ENCODE measurements around the gene IRF4.
A peak's percentile ranks its signal among the peaks of the same experiment; 100 is the strongest.

Gene IRF4

GRCh38 chr6:381742-382461, 9.7 kb upstream of the IRF4 start:
- DNase-seq (ENCODE audit: low read depth in 1 of 2, low spot score in 1 of 2) = peak in 1 of 2 donors; percentile 3

- DNase-seq (ENCODE audit: low read depth in 1 of 2, low spot score in 1 of 2) = peak in 1 of 2 donors; percentile 3
These were observed 8.4 kb upstream of the IRF4 start for GRCh38 chr6:382883-383810.

GRCh38 chr6:383856-384255, 7.7 kb upstream of the IRF4 start:
- DNase-seq (ENCODE audit: low read depth in 1 of 2, low spot score in 1 of 2) = no peak

DNA sequence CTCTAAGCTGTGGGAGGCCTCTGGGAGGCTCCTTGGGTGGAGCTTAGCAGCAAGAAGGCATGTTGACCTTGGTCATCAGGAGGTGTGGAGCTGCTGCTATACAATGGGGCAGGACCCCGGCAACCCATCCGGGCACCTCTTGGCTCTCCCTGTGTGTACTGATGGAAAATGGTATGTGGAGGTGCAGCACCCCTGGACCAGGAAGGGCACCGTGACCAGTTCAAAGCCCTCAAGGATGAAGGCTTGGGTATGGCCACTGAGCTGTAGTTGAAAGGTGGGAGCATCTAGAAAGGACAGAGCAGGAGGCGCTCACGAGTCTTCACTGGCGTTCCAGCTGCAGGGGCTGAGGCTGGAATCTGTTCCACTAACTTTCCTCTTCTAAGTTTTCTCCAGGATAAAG, 6.7 kb upstream of the IRF4 start:
- DNase-seq (ENCODE audit: low read depth in 1 of 2, low spot score in 1 of 2) = no peak

- DNase-seq (ENCODE audit: low read depth in 1 of 2, low spot score in 1 of 2) = no peak
These were observed 5.9 kb upstream of the IRF4 start for GRCh38 chr6:385614-386013.

DNA sequence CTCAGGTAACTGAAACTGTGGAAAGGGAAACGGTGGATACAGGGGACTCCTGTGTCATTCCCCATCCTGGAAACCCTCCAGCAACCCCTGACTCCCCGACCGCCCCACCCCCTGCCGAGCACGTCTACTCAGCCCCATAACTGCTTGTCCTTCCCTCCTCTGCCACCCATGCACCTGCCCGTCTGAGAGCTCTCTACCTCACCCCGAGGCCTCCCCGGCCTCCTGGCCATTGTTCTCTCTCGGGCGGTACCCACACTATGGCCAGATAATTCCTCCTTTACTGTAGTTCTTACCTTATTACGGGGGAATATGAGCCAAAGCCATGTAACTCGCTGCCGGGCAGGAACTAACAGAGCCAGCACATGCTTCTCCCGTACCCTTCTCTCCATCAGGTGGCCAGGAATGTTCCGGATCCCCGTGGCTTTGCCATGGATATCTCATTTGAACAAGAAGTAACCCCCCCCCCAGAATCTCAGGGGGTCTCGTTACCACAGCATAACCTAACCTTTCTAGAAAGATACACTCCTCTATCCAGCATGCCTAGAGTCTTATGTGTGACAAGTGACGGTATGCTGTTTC, 4.8 kb upstream of the IRF4 start:
- no peak for DNase-seq (ENCODE audit: low read depth in 1 of 2, low spot score in 1 of 2)

- no peak for DNase-seq (ENCODE audit: low read depth in 1 of 2, low spot score in 1 of 2)
These were observed 4.2 kb upstream of the IRF4 start for GRCh38 chr6:387293-387741.

- DNase-seq (ENCODE audit: low read depth in 1 of 2, low spot score in 1 of 2) = no peak
These were observed 3.2 kb upstream of the IRF4 start for GRCh38 chr6:388202-388903.

DNA sequence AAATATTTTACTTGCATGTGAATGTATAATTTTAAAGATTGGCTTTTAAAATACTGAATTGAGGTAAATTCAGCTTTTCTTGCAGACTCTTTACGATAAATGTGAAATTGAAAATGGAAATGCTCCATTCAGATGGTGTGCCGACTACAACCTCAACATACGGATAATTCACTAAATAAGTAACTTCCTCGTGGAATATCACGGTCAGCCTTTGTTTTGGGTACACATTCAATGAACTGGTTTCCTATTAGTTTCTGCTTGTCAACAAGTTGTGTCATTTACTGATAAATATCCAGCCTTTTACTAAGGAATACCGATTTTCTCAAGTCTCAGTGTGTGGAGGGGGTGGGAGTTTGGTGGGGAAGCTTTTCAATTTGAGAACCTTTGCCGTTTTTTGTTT, 2.4 kb upstream of the IRF4 start:
- no peak for DNase-seq (ENCODE audit: low read depth in 1 of 2, low spot score in 1 of 2)

DNA sequence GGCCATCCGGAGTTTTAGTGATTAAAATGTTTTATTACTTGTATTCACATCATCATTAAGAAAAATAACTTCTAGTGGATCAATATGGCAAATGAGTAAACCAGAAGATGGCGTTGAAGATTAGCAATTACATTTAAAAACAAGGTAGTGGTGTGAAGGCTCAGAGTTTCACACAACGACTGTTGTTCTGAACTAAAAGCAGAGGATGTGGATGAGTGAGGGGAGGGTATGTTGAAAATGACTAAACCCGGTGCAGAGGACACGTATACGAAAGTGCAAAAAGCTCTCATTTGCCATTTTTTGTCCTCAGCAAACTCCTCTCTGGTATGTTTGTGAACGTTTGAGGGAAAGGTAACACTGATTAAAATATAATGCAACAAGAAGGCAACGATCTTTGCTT, 1.9 kb upstream of the IRF4 start:
- no peak for DNase-seq (ENCODE audit: low read depth in 1 of 2, low spot score in 1 of 2)

DNA sequence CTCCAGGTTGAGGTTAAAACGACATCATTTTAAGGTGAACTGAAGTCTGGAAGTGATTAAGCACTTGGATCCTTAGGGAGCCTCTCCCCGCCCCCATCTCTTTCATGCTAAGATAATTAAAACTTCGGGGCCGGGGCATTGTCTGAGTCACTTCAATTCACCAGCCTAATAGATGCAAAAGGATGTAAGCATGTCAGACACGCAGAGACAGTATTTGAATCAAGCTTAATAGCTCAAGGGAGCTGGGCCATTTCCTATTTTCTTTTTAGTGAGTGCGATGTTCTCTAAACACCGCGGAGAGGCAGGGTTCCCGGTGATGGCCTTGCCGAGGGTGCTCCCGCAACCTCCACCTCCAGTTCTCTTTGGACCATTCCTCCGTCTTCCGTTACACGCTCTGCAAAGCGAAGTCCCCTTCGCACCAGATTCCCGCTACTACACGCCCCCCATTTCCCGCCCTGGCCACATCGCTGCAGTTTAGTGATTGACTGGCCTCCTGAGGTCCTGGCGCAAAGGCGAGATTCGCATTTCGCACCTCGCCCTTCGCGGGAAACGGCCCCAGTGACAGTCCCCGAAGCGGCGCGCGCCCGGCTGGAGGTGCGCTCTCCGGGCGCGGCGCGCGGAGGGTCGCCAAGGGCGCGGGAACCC, 516 bp upstream of the IRF4 start:
- no peak for DNase-seq (ENCODE audit: low read depth in 1 of 2, low spot score in 1 of 2)

- no peak for DNase-seq (ENCODE audit: low read depth in 1 of 2, low spot score in 1 of 2)
These were observed 1.2 kb downstream of the IRF4 start for GRCh38 chr6:392441-393390.

- DNase-seq (ENCODE audit: low read depth in 1 of 2, low spot score in 1 of 2) = no peak
These were observed 2.1 kb downstream of the IRF4 start for GRCh38 chr6:393391-394221.

DNA sequence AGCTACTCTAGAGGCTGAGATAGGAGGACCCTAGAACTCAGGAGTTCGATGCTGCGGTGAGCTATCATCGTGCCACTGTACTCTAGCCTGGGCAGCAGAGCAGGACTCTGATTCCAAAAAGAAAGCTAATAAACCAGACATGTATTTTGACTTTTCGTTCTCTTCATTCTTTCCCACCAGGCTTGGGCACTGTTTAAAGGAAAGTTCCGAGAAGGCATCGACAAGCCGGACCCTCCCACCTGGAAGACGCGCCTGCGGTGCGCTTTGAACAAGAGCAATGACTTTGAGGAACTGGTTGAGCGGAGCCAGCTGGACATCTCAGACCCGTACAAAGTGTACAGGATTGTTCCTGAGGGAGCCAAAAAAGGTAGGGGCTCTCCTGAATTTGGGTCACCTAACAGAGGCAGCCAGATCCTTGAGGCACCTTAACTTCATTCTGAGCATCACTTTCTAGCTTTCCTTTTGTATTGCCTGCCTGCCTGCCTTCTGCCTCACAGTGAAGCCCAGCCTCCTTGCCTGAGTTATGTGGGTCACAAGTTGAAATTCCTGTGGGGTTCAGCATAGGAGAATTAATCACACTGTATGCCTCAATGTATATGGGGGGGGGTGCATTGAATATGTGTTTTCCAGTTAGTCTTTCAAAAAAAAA, 3.2 kb downstream of the IRF4 start:
- no peak for DNase-seq (ENCODE audit: low read depth in 1 of 2, low spot score in 1 of 2)

DNA sequence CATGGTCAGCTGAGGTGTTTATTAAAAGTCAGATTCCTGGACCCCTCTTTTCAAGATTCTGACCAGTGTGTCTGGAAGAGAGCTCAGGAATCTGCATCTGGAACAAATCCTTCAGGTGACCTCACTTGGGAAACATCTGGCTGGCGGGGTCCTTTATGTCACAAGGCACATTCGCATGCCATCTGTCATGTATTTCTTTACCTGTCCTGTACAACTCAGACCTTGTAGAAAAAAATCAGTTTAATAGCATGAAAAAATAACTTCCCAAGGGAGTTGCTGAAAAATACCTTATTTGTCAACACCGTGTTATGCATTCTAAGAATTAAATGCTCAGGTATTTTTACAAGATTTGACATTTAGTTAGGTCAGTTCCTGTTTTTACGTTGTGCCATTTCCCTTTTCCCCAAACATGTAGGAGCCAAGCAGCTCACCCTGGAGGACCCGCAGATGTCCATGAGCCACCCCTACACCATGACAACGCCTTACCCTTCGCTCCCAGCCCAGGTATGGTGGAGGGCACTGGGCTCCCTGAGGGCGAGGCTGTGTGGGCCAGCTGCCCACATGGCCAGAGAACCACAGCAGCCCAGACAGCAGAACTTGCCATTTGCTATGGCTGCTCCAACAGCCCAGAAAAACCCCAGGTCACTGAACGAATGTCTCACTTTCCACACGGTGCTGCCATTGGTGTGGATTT, 4.0 kb downstream of the IRF4 start:
- DNase-seq (ENCODE audit: low read depth in 1 of 2, low spot score in 1 of 2) = no peak

DNA sequence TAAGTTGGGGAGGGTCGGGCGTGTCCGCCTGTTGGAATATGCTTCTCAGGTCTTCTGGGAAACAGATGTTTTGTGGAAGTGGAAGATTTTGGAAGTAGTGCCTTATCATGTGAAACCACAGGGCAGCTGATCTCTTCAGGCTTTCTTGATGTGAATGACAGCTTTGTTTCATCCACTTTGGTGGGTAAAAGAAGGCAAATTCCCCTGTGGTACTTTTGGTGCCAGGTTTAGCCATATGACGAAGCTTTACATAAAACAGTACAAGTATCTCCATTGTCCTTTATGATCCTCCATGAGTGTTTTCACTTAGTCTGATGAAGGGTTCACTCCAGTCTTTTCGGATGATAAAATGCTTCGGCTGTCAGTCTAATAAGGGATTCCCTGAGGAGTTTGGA, 4.6 kb downstream of the IRF4 start:
- DNase-seq (ENCODE audit: low read depth in 1 of 2, low spot score in 1 of 2) = no peak

GRCh38 chr6:397056-397455, 5.5 kb downstream of the IRF4 start:
- DNase-seq (ENCODE audit: low read depth in 1 of 2, low spot score in 1 of 2) = no peak

DNA sequence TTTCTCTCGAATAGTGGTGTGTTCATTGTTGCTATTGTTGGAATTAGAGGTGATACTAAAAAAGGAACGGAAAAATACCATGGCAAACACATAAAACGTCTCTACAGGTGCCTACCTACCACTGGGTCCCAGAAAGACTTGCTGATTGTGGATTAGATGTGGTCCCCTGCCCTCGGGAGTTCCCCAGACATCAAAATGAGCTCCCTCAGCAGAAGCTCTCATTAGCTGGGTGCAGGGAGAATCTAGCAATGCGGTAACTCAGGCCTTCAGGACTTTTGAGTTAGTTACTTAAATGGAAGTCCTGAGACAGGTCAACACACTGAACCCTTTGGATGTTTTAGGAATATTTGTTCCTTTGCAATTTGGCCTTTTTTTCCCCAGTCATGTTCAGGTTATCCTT, 6.1 kb downstream of the IRF4 start:
- DNase-seq (ENCODE audit: low read depth in 1 of 2, low spot score in 1 of 2) = no peak
